Fibroblast of pulmonary artery (primary cell): ENCODE measurements around the gene FADS3.

Source experiments
- DNase-seq: peaks from one replicate; pipeline ENCODE4 v3.0.0-alpha.2; 2010; ENCODE audit warnings: low read depth
- H3K4me3 ChIP-seq: replicated peaks from 2 replicates; pipeline ENCODE4 v1.5.1; 2011; ENCODE audit warnings: low read depth, mild to moderate bottlenecking, control low read depth, low read length, moderate library complexity
- TF ChIP-seq, protein P1 (sequence below): IDR thresholded peaks from 2 replicates; pipeline ENCODE4 v1.5.1; 2011; ENCODE audit warnings: mild to moderate bottlenecking, control low read depth, low read length, inconsistent platforms; ENCODE audit errors: missing control alignments

FADS3 gene

DNA sequence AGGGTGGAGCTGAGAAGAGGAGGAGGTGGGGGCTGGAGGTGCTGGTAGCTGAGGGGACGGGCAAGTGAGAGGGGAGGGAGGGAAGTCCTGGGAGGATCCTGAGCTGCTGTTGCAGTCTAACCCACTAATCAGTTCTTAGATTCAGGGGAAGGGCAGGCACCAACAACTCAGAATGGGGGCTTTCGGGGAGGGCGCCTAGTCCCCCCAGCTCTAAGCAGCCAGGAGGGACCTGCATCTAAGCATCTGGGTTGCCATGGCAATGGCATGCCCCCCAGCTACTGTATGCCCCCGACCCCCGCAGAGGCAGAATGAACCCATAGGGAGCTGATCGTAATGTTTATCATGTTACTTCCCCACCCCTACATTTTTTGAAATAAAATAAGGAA is 24.4 kb downstream of the FADS3 start:
- DNase-seq = no peak
- H3K4me3 ChIP-seq = no peak overlapping the region
- TF ChIP-seq, protein P1, sequence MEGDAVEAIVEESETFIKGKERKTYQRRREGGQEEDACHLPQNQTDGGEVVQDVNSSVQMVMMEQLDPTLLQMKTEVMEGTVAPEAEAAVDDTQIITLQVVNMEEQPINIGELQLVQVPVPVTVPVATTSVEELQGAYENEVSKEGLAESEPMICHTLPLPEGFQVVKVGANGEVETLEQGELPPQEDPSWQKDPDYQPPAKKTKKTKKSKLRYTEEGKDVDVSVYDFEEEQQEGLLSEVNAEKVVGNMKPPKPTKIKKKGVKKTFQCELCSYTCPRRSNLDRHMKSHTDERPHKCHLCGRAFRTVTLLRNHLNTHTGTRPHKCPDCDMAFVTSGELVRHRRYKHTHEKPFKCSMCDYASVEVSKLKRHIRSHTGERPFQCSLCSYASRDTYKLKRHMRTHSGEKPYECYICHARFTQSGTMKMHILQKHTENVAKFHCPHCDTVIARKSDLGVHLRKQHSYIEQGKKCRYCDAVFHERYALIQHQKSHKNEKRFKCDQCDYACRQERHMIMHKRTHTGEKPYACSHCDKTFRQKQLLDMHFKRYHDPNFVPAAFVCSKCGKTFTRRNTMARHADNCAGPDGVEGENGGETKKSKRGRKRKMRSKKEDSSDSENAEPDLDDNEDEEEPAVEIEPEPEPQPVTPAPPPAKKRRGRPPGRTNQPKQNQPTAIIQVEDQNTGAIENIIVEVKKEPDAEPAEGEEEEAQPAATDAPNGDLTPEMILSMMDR = no peak

DNA sequence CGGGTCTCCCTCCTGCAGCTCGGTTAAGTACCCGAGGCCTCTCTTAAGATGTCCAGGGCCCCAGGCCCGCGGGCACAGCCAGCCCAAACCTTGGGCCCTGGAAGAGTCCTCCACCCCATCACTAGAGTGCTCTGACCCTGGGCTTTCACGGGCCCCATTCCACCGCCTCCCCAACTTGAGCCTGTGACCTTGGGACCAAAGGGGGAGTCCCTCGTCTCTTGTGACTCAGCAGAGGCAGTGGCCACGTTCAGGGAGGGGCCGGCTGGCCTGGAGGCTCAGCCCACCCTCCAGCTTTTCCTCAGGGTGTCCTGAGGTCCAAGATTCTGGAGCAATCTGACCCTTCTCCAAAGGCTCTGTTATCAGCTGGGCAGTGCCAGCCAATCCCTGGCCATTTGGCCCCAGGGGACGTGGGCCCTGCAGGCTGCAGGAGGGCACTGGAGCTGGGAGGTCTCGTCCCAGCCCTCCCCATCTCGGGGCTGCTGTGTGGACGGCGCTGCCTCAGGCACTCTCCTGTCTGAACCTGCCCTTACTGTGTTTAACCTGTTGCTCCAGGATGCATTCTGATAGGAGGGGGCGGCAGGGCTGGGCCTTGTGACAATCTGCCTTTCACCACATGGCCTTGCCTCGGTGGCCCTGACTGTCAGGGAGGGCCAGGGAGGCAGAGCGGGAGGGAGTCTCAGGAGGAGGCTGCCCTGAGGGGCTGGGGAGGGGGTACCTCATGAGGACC is 25.0 kb downstream of the FADS3 start:
- no peak for DNase-seq
- H3K4me3 ChIP-seq = no peak overlapping the region
- TF ChIP-seq, protein P1 = no peak

- no peak overlapping the region for H3K4me3 ChIP-seq
- DNase-seq = no peak
- TF ChIP-seq, protein P1 = no peak
Observed at GRCh38 chr11:61864814-61865775, 26.2 kb downstream of the FADS3 start.

GRCh38 chr11:61863548-61864081 is 27.7 kb downstream of the FADS3 start:
- no peak for DNase-seq
- H3K4me3 ChIP-seq = no peak overlapping the region
- TF ChIP-seq, protein P1 = no peak

GRCh38 chr11:61862714-61863547 is 28.4 kb downstream of the FADS3 start:
- H3K4me3 ChIP-seq = no peak overlapping the region
- no peak for DNase-seq
- TF ChIP-seq, protein P1 = no peak

DNA sequence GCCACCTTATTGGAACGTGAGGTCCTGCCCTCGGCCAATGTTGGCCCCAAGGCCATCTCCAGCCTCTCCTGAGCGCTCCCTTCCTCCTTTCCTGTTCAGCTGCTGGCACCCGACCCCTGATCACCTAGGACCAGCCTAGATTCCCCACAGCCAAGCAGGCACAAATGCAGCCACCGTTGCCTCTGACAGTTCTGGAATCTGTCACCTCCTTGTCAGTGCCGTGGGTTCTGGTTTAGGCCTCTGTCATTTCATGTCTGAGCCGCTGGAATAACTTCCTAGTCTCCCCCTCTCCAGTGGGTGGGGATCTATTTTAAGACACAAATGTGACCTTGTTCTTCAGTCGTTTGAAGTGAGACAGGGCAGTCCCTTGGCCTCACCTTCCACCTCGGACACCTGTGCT is 29.7 kb downstream of the FADS3 start:
- no peak for DNase-seq
- TF ChIP-seq, protein P1 = no peak
- H3K4me3 ChIP-seq = no peak overlapping the region
